ENCODE results near the gene CLDN15.

CLDN15 gene

DNA sequence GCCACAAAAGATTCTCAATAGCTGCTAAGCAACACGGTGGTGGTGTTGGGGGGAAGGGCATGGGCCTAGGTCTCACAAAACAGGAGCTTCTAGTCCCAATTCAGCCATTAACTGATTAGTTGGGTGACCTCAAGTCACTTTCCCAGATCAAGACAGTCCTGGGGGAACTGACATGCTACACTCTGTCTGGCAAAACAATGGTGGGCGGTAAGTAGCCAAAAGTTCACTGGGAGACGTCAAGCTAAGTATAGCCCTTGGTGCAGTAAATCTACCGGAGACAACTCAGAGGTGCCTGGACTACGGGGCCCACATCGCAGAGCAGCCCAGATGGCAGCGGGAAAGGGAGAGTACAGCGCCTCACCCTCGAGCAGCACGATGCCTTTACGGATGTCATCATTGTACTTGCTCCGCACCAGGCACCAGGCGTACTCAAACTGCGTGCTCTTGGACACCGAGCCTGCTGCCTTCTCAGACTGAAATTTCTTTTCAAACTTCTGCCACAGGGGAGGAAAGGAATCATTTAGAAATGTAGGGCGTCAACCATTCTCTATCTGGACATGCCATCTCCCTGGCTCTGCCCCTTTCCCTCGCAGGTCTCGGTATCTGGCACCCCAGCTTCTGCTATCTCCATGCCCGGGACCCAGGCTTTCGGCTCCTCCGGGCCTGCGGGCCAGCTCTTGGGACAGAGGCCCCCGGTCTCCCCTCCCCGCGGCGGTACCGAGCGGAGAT lies 6.2 kb upstream of the CLDN15 start:
- no peak for DNase-seq

DNA sequence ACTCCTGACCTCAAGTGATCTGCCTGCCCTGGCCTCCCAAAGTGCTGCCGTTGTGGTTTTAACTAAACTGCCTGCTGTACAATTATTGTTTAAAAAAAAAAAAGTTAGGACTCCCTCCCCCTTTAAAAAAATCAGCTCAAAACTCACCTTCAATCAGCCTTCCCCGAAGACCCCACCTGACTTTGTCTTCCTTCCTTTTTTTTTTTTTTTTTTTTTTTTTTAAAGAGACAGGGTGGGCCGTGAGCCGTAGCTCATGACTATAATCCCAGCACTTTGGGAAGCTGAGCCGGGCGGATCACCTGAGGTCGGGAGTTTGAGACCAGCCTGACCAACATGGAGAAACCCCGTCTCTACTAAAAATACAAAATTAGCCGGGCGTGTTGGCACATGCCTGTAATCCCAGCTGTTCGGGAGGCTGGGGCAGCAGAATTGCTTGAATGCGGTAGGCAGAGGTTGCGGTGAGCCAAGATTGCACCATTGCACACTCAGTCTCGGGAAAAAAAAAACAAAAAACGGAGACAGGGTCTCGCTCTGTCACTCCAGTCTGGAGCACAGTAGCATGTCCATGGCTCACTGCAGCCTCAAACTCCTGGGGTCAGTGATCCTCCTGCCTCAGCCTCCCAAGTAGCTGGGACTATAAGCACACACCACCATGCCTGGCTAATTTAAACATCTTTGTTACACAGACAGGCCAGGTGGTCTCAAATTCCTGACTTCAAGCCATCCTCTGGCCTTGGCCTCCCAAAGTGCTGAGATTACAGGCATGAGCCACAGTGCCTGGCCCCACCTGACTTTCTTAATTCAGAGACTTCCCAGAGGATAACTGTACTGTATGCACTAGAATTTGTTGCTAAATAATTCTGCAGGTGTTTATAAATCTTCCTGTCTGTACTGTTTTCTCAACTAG lies 4.1 kb upstream of the CLDN15 start:
- DNase-seq: no peak

GRCh38 chr7:101241015-101241363 lies 3.4 kb upstream of the CLDN15 start:
- DNase-seq: no peak

GRCh38 chr7:101240226-101241014 lies 2.8 kb upstream of the CLDN15 start:
- no peak for DNase-seq

- DNase-seq: no peak
Measured at GRCh38 chr7:101239951-101240220, 2.3 kb upstream of the CLDN15 start.

- no peak for DNase-seq
Measured at GRCh38 chr7:101239191-101239950, 1.8 kb upstream of the CLDN15 start.

DNA sequence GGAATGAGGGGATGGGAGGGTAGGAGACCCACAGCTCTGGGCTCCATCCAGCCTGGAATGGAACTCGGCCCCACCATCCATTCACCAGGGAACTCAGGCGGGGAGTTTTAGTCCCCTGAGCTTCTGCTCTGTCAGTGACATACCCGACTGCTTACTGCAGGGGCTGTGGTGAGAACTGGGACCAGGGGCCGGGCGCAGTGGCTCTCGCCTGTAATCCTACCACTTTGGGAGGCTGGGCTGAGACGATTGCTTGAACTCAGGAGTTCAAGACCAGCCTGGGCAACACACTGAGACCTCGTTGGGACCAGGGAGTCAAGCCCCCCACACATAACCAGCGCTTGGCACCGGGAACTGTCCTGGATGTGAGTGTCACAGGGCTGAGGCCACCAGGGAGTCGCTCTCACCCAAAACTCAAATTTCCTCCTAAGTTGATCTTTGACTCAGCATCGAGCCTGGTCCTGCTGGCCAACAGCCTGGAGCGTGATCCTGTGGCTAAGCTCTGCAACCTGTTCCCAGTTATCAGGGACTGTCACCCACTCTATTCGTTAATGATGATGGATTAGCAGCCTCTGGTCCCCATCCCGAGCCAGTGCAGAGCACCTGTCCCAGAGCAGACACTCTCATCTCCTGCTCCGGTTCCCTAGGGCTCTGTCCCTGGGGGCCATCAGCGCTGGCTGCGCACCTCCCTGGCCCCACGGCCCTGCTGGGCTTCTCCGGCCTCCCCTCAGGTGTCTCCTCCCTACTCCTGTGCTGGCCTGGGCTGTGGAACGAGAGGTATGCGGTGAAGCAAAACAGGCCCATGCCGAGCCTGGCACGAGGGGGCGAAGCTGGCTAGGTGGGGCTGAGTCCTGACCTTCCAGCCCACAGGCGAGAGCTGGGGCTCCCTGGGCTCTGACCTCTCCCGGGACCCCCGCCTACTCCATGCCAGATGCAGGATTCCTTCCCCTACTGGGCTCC lies 902 bp upstream of the CLDN15 start:
- no peak for DNase-seq

- no peak for DNase-seq
Measured at GRCh38 chr7:101236292-101236835, 1.2 kb downstream of the CLDN15 start.

- DNase-seq: no peak
Measured at GRCh38 chr7:101235522-101235921, 2.1 kb downstream of the CLDN15 start.

DNA sequence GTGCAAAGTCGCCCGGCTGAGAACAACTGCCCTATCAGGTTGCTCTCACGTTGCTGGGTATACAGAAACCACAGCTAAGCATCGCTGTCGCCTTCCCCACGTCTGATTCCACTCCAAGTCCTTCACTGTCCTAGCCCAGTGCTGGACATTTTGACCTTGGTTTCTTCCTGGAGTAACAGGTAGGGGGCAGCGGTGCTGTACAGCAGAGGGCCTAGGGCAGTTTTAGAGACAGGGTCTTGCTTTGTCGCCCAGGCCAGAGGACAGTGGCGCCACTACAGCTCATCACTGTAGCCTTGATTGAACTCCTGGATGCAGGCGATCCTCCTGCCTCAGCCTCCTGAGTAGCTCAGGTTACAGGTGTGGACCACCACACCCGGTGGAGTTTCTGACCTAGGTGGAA lies 2.6 kb downstream of the CLDN15 start:
- DNase-seq: no peak

GRCh38 chr7:101234636-101235035 lies 3.0 kb downstream of the CLDN15 start:
- no peak for DNase-seq

- DNase-seq: no peak
Measured at GRCh38 chr7:101233907-101234547, 3.6 kb downstream of the CLDN15 start.

GRCh38 chr7:101232141-101232850 lies 5.3 kb downstream of the CLDN15 start:
- no peak for DNase-seq

DNA sequence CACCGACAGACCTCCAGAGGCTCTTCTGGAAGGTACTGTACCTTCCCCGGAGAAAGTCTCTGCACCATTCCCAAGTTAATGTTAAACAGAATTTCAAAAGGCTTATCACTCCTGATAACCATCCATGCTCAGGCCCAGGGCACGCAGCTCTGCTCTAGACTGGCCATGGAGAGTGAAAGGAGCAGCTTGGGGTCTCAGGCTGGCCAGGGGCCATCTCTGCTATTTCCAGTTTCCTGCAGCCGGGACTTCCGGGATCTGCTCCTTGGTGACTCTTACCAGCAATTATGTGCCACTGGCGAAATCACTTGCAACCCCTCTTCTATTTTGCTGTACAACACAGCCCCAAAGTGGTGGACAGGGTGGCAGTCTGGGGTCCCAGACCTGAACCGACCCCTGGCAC lies 6.0 kb downstream of the CLDN15 start:
- DNase-seq: no peak

- DNase-seq: no peak
Measured at GRCh38 chr7:101226721-101227120, 10.9 kb downstream of the CLDN15 start.

GRCh38 chr7:101225650-101226049 lies 12.0 kb downstream of the CLDN15 start:
- DNase-seq: no peak

DNA sequence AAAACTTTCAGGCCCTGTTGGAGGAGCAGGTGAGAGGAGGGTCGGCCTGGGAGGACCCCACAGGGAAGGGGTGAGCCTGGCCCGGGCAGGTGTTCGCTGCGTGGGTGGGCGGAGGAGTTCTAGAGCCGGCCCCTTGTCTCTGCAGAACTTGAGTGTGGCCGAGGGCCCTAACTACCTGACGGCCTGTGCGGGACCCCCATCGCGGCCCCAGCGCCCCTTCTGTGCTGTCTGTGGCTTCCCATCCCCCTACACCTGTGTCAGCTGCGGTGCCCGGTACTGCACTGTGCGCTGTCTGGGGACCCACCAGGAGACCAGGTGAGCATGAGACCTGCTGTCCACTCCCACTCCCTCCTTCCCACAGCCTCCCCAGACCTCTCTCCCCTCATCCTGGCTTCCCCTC lies 14.1 kb downstream of the CLDN15 start:
- DNase-seq: no peak

GRCh38 chr7:101222275-101222830 lies 15.2 kb downstream of the CLDN15 start:
- DNase-seq: no peak

DNA sequence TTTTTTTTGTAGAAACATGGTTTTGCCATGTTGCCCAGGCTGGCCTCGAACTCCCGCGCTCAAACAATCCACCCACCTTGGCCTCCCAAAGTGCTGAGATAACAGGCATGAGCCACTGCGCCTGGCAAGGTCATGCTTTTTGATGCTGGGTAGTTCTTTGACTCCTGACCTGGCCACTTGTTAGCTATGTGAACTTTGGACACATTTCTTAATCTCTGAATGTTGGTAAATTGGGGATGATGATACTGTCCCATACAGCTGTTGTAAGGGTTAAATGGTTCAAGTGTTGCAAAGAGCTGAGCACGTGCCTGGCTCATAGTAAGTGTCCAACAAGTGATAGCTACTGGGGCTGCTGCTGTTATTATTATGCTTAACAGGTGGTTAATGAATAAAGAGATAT lies 17.3 kb downstream of the CLDN15 start:
- no peak for DNase-seq

Measured in stimulated activated naive CD4-positive, alpha-beta T cell treated with Interleukin-2 at 50 U/mL for 16 hours (primary cell).